Bronchial epithelial cell (primary cell): ENCODE data around the gene SEPTIN8. TPM values are rescaled to one million over a fixed set of nuclear protein-coding genes. Genes with fewer than 3 reads are reported as not detected.
A peak's percentile ranks its signal among the peaks of the same experiment; 100 is the strongest.

Source experiments
- DNase-seq: peaks from one replicate; pipeline ENCODE4 v3.0.0-alpha.2; 2010; ENCODE audit warnings: low read depth
- FAIRE-seq: peaks from 2 replicates; lab custom pipeline; 2011; peaks lifted over from hg19 to GRCh38; lab: Jason Lieb, UNC
- H3K27me3 ChIP-seq: 2 replicates; pipeline ENCODE4 v1.5.1; 2011; ENCODE audit warnings: low read length; ENCODE audit not compliant: control insufficient read depth, insufficient read depth
- H3K36me3 ChIP-seq: 2 replicates; pipeline ENCODE4 v1.5.1; 2011; ENCODE audit warnings: low read length; ENCODE audit not compliant: control insufficient read depth, insufficient read depth
- H3K4me3 ChIP-seq: 2 replicates; pipeline ENCODE4 v1.5.1; 2011; ENCODE audit warnings: mild to moderate bottlenecking, low read depth, low read length, control low read depth
- total RNA-seq: library from RNA; depleted of rRNA; stranded (reverse); fragments of >200 nt; gene quantifications from 2 replicates; pipeline ENCODE4 v1.2.1, GENCODE V29; 2014
- TF ChIP-seq, protein P1 (sequence below): IDR thresholded peaks from 2 replicates; pipeline ENCODE4 v1.5.1; 2011; ENCODE audit warnings: mild to moderate bottlenecking, moderate library complexity, low read length, control low read depth, inconsistent platforms; ENCODE audit not compliant: insufficient read depth, severe bottlenecking

SEPTIN8 gene
- total RNA-seq, 1 donor from 2014 or later, result 22.6 TPM

DNA sequence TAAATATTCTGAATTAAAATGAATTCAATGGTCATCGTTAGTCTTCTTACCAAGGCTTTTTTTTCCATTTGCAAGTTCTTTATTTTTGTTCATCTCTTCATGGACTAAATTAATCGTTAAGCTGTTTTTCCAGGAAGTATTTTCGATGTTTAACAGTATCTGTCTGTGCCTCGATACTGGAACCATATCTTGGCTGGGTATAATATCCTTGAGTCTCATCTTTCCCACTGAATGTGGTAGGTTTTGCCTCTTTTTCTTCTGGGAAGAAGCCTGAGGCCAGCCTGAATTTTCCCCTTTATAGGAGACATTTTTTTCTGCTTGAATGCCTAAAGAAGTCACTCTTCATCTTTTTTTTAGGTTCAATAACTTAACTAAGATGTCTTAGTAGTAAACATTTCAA, 4.0 kb upstream of the SEPTIN8 start:
- DNase-seq, result no peak
- TF ChIP-seq, protein P1, sequence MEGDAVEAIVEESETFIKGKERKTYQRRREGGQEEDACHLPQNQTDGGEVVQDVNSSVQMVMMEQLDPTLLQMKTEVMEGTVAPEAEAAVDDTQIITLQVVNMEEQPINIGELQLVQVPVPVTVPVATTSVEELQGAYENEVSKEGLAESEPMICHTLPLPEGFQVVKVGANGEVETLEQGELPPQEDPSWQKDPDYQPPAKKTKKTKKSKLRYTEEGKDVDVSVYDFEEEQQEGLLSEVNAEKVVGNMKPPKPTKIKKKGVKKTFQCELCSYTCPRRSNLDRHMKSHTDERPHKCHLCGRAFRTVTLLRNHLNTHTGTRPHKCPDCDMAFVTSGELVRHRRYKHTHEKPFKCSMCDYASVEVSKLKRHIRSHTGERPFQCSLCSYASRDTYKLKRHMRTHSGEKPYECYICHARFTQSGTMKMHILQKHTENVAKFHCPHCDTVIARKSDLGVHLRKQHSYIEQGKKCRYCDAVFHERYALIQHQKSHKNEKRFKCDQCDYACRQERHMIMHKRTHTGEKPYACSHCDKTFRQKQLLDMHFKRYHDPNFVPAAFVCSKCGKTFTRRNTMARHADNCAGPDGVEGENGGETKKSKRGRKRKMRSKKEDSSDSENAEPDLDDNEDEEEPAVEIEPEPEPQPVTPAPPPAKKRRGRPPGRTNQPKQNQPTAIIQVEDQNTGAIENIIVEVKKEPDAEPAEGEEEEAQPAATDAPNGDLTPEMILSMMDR, result no peak
- Histone ChIP-seq H3K27me3 (no peaks in the 10 kb centered on the region), H3K4me3 (no peak overlapping the region), H3K36me3 (no peaks in the 10 kb centered on the region)
- FAIRE-seq, result no peak

DNA sequence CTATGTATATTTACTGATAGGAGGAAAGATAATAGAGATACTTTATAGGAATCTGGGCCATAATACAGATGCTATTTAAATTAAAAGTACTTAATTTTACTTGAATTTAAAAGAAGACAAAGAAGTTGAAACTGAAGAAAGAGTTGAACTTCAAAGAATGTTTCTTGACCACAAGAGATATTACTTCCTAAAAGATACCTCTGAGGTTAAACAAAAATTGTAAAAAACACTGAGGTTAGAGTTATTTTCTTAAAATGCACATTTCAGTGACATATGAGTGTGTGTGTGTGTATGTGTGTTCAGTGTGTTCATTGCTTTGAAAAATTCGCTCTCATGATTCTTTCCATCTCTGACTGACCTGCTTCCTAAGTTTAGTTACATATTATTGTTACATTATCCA, 3.5 kb upstream of the SEPTIN8 start:
- Histone ChIP-seq H3K36me3 (no peaks in the 10 kb centered on the region), H3K27me3 (no peaks in the 10 kb centered on the region), H3K4me3 (no peak overlapping the region)
- DNase-seq, result no peak
- FAIRE-seq, result no peak
- TF ChIP-seq, protein P1, result no peak

DNA sequence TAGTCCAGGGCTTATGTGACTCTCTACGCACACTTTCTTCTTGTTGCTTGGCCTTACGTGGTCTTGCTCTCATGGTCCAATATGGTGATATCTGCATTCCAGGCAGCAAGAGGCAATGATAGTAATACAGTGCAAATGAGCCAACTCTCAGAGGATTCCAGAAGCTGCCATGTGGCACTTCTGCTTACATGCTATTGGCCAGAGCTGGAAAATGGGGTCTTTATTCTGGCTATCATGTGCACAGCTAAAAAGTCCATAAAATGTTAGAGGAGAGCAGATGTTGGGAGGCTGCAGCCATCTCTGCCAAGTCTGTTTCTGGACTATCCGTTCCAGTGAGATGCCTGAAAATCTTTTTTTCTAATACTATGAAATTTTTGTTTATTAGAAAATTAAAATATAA, 2.9 kb upstream of the SEPTIN8 start:
- TF ChIP-seq, protein P1, result no peak
- DNase-seq (no peak), FAIRE-seq (no peak)
- Histone ChIP-seq H3K4me3 (no peak overlapping the region), H3K36me3 (no peaks in the 10 kb centered on the region), H3K27me3 (no peaks in the 10 kb centered on the region)

DNA sequence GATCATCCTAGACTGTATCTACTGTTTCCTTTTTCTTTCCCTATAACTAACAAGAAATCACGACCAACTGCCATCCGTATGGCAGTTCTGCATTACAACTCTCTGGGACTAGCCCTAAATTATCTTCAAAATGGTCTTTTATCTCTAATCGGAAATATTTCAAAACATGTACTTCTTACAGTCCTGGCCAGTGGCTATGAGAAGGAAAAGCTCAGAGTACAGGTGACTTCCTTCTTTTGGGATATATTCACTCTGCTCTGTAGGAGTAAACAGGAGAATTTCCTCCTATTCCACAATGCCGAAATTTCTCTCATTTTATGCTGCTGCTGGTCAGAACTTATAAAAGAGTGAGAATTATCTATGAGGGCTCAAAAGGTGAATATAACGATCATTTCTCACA, 1.8 kb upstream of the SEPTIN8 start:
- no peaks in the 10 kb centered on the region for H3K36me3 ChIP-seq
- no peak for FAIRE-seq
- no peak overlapping the region for H3K4me3 ChIP-seq
- TF ChIP-seq, protein P1, result no peak
- no peaks in the 10 kb centered on the region for H3K27me3 ChIP-seq
- no peak for DNase-seq

DNA sequence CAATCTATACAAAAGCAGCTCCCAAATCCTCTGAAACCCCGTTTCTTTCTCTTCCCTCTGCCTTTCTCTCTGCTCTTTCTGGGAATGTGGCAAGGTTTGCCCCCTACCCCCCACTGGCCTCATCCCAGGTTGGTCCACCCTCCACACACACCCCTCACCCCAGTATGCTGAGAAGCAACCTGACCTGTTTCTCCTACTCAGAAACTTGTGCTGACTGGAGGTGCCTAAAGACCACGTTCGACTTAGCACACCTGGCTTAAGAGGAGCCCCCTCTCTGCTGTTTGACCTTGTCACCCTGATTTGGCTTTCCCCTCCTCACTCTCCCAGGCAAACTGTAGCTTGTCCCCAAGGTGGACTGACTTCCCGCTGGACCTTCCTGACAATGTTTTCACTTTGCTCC, 1.1 kb upstream of the SEPTIN8 start:
- no peak for DNase-seq
- Histone ChIP-seq H3K4me3 (no peak overlapping the region), H3K27me3 (no peaks in the 10 kb centered on the region), H3K36me3 (no peaks in the 10 kb centered on the region)
- TF ChIP-seq, protein P1, result no peak
- FAIRE-seq, result no peak

DNA sequence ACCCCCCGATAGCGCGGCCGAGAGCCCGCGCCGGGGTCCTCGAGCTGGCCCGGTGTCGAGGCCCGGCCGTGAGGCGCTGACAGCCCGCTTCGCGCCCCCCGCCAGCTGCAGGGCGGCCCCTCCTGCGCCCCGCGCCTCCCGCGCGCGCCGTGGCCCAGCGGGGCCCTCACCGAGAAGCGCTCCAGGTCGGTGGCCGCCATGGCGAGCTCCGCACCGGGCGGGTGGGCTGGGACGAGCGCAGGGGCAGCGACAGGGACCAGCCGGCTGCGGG, 166 bp downstream of the SEPTIN8 start:
- no peak for FAIRE-seq
- TF ChIP-seq, protein P1, result no peak
- Histone ChIP-seq H3K4me3 (peak overlapping the region; percentile 66), H3K27me3 (no peaks in the 10 kb centered on the region), H3K36me3 (no peaks in the 10 kb centered on the region)
- no peak for DNase-seq
